Astrocyte (in vitro differentiated cells and primary cell): ENCODE results near the gene CENPU. TPM values are rescaled to one million over a fixed set of nuclear protein-coding genes. Genes with fewer than 3 reads are reported as not detected.

ENCODE experiments used
- DNase-seq: peaks from one replicate; pipeline ENCODE4 v3.0.0-alpha.2; 2010; ENCODE audit warnings: low read depth
- FAIRE-seq: peaks from 2 replicates; lab custom pipeline; 2011; peaks lifted over from hg19 to GRCh38; lab: Jason Lieb, UNC
- H2AFZ ChIP-seq: 2 replicates; pipeline ENCODE4 v1.6.0; 2012; ENCODE audit warnings: low read depth, low read length, inconsistent platforms
- H3K27ac ChIP-seq: 2 replicates; pipeline ENCODE4 v1.5.1; 2011; ENCODE audit warnings: low read depth, low read length, inconsistent platforms
- H3K27me3 ChIP-seq: 2 replicates; pipeline ENCODE4 v1.6.0; 2011; ENCODE audit warnings: low read length, inconsistent platforms; ENCODE audit not compliant: insufficient read depth
- H3K36me3 ChIP-seq: 2 replicates; pipeline ENCODE4 v1.5.1; 2011; ENCODE audit warnings: low read length, inconsistent platforms; ENCODE audit not compliant: insufficient read depth
- H3K4me1 ChIP-seq: 2 replicates; pipeline ENCODE4 v1.5.1; 2011; ENCODE audit warnings: low read length, inconsistent platforms; ENCODE audit not compliant: insufficient read depth
- H3K4me2 ChIP-seq: 2 replicates; pipeline ENCODE4 v1.6.0; 2012; ENCODE audit warnings: low read length, inconsistent platforms
- H3K4me3 ChIP-seq: 2 replicates; pipeline ENCODE4 v1.5.1; 2011; ENCODE audit warnings: low read depth, mild to moderate bottlenecking, low read length, inconsistent platforms; ENCODE audit not compliant: insufficient read depth
- H3K79me2 ChIP-seq: 2 replicates; pipeline ENCODE4 v1.6.0; 2012; ENCODE audit warnings: mild to moderate bottlenecking, low read length, inconsistent platforms; ENCODE audit not compliant: insufficient read depth
- H3K9ac ChIP-seq: 2 replicates; pipeline ENCODE4 v1.6.0; 2012; ENCODE audit warnings: mild to moderate bottlenecking, low read length, inconsistent platforms
- H3K9me3 ChIP-seq: 2 replicates; pipeline ENCODE4 v1.5.1; 2012; ENCODE audit warnings: low read depth, mild to moderate bottlenecking, low read length, inconsistent platforms; ENCODE audit not compliant: insufficient read depth
- H4K20me1 ChIP-seq: 2 replicates; pipeline ENCODE4 v1.6.0; 2012; ENCODE audit warnings: low read length, inconsistent platforms; ENCODE audit not compliant: insufficient read depth
- H3K27ac Mint-ChIP-seq: one replicate; pipeline ENCODE4 v1.8.0; 2021; ENCODE audit warnings: mild to moderate bottlenecking, mixed read lengths; ENCODE audit not compliant: unreplicated experiment
- H3K27me3 Mint-ChIP-seq: one replicate; pipeline ENCODE4 v1.8.0; 2021; ENCODE audit warnings: low read depth, mixed read lengths; ENCODE audit not compliant: unreplicated experiment
- H3K36me3 Mint-ChIP-seq: one replicate; pipeline ENCODE4 v1.8.0; 2021; ENCODE audit warnings: low read depth, mixed read lengths; ENCODE audit not compliant: unreplicated experiment
- H3K4me1 Mint-ChIP-seq: one replicate; pipeline ENCODE4 v1.8.0; 2021; ENCODE audit warnings: low read depth, mixed read lengths; ENCODE audit not compliant: unreplicated experiment
- H3K4me3 Mint-ChIP-seq: one replicate; pipeline ENCODE4 v1.8.0; 2021; ENCODE audit warnings: mild to moderate bottlenecking, moderate library complexity, mixed read lengths; ENCODE audit not compliant: unreplicated experiment
- H3K9me3 Mint-ChIP-seq: one replicate; pipeline ENCODE4 v1.8.0; 2021; ENCODE audit warnings: mild to moderate bottlenecking, mixed read lengths; ENCODE audit not compliant: unreplicated experiment
- EZH2 ChIP-seq: IDR thresholded peaks from 2 replicates; pipeline ENCODE4 v1.6.1; 2012; ENCODE audit warnings: mild to moderate bottlenecking, low read length, inconsistent platforms; ENCODE audit not compliant: insufficient read depth
- total RNA-seq: library from RNA; stranded (reverse); gene quantifications from 2 replicates; pipeline ENCODE4 v1.2.1, GENCODE V29; 2021
- TF ChIP-seq, protein P1 (sequence below): IDR thresholded peaks from 2 replicates; pipeline ENCODE4 v1.5.1; 2011; ENCODE audit warnings: low read depth, mild to moderate bottlenecking, inconsistent platforms, low read length, moderate library complexity; ENCODE audit not compliant: insufficient read depth

Gene CENPU
- total RNA-seq, 1 donor from 2014 or later, result 6.0 TPM

DNA sequence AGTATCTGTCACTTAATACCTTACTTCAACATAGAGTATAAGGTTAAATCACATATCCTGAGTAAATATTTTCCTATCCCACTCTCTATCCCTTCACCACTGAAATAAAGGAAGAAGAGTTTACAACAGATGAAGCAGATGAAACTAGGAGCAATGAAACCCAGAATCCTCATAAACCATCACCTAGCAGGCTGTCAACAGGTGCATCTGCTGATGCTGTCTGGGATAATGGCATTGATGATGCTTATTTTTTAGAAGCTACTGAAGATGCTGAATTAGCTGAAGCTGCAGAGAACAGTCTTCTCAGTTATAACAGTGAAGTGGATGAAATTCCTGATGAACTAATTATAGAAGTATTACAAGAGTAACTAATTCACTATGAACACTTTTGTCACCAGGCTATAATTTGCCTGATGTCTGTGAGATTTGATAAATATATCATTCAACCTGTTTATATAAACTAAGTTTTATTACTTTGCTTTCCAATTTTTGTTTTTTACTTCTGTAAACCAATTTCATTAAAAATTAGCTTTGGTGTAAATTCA is 39.4 kb downstream of the CENPU start:
- Histone ChIP-seq H3K4me3 (no peak overlapping the region), H3K27me3 (no peaks in the 10 kb centered on the region), H3K27ac (no peak overlapping the region), H3K4me1 (no peaks in the 10 kb centered on the region), H3K79me2 (no peaks in the 10 kb centered on the region), H3K36me3 (peaks cover 3% of the 10 kb centered on the region), H3K9me3 (no peaks in the 10 kb centered on the region), H3K9ac (no peak overlapping the region), H3K4me2 (no peak overlapping the region), H2AFZ (no peak overlapping the region), H4K20me1 (no peaks in the 10 kb centered on the region)
- Mint-ChIP-seq H3K9me3 (no peaks in the 10 kb centered on the region), H3K4me1 (peaks cover 3% of the 10 kb centered on the region), H3K4me3 (no peak overlapping the region), H3K27me3 (no peaks in the 10 kb centered on the region), H3K27ac (no peak overlapping the region), H3K36me3 (no peaks in the 10 kb centered on the region)
- no peak for TF ChIP-seq EZH2
- TF ChIP-seq, protein P1, sequence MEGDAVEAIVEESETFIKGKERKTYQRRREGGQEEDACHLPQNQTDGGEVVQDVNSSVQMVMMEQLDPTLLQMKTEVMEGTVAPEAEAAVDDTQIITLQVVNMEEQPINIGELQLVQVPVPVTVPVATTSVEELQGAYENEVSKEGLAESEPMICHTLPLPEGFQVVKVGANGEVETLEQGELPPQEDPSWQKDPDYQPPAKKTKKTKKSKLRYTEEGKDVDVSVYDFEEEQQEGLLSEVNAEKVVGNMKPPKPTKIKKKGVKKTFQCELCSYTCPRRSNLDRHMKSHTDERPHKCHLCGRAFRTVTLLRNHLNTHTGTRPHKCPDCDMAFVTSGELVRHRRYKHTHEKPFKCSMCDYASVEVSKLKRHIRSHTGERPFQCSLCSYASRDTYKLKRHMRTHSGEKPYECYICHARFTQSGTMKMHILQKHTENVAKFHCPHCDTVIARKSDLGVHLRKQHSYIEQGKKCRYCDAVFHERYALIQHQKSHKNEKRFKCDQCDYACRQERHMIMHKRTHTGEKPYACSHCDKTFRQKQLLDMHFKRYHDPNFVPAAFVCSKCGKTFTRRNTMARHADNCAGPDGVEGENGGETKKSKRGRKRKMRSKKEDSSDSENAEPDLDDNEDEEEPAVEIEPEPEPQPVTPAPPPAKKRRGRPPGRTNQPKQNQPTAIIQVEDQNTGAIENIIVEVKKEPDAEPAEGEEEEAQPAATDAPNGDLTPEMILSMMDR, result no peak
- no peak for FAIRE-seq
- DNase-seq, result no peak

DNA sequence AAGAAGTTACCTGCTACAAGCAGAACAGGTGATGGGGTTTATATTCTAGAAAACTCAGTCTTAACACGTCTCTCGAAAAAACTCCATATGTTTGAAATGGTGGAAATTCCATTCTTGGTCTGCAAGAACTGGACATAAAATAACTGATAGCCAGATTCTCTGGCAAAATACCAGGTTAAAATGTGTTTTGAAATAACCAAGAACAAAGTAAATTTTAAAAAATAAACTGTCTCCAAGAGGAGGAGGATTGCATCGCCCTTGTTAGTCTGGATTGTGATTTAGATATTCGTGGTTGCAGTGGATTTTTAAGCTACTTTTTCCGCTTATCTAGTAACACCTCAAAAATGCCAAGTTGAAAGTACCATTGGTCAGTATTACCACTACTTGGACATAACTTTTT is 40.8 kb downstream of the CENPU start:
- Histone ChIP-seq H3K79me2 (no peaks in the 10 kb centered on the region), H3K36me3 (peaks cover 3% of the 10 kb centered on the region), H2AFZ (no peak overlapping the region), H3K27me3 (no peaks in the 10 kb centered on the region), H3K27ac (no peak overlapping the region), H4K20me1 (no peaks in the 10 kb centered on the region), H3K4me1 (peaks cover 10% of the 10 kb centered on the region), H3K4me3 (no peak overlapping the region), H3K4me2 (no peak overlapping the region), H3K9ac (no peak overlapping the region), H3K9me3 (no peaks in the 10 kb centered on the region)
- Mint-ChIP-seq H3K36me3 (peaks cover 2% of the 10 kb centered on the region), H3K4me1 (peaks cover 12% of the 10 kb centered on the region), H3K27ac (no peak overlapping the region), H3K9me3 (no peaks in the 10 kb centered on the region), H3K27me3 (no peaks in the 10 kb centered on the region), H3K4me3 (no peak overlapping the region)
- TF ChIP-seq EZH2, result no peak
- TF ChIP-seq, protein P1, result no peak
- no peak for FAIRE-seq
- peak; percentile 18 for DNase-seq

DNA sequence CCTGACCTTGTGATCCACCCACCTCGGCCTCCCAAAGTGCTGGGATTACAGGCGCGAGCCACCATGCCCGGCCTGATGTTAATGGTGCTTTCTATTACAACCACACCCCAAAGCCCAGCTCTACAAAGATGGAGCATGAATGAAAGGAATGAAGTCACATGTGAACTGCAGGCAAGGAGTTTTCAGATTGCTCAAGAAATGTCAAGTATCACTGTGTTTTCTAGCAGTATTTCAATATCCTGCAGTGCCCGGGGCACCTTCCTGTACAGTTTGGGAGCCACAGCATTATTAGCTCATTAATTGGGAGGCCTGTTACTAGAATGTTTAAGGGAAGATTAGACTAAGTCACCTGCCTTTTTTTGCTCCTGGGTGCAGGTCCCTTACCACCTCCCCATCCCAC is 44.2 kb downstream of the CENPU start:
- Histone ChIP-seq H3K9ac (no peak overlapping the region), H3K9me3 (no peaks in the 10 kb centered on the region), H2AFZ (no peak overlapping the region), H3K4me2 (no peak overlapping the region), H3K4me1 (peaks cover 14% of the 10 kb centered on the region), H4K20me1 (no peaks in the 10 kb centered on the region), H3K27ac (no peak overlapping the region), H3K27me3 (no peaks in the 10 kb centered on the region), H3K79me2 (no peaks in the 10 kb centered on the region), H3K4me3 (no peak overlapping the region), H3K36me3 (peaks cover 3% of the 10 kb centered on the region)
- no peak overlapping the region for H3K27ac Mint-ChIP-seq
- H3K36me3 Mint-ChIP-seq, result peaks cover 2% of the 10 kb centered on the region
- H3K9me3 Mint-ChIP-seq, result no peaks in the 10 kb centered on the region
- DNase-seq (no peak), FAIRE-seq (no peak)
- peaks cover 11% of the 10 kb centered on the region for H3K4me1 Mint-ChIP-seq
- no peak overlapping the region for H3K4me3 Mint-ChIP-seq
- no peaks in the 10 kb centered on the region for H3K27me3 Mint-ChIP-seq
- no peak for TF ChIP-seq EZH2
- TF ChIP-seq, protein P1, result no peak
